Left kidney (tissue), 2 donors: Measurements from ENCODE around the gene CASKIN1. TPM values are rescaled to one million over a fixed set of nuclear protein-coding genes. Genes with fewer than 3 reads are reported as not detected.

Source experiments
- DNase-seq: peaks from one replicate; pipeline ENCODE4 v3.0.0-alpha.2; 2013
- polyA plus RNA-seq: library from polyadenylated mRNA; unstranded; fragments of 120-200 nt; gene quantifications from one replicate; pipeline ENCODE4 v1.2.1, GENCODE V29; 2013; ENCODE audit not compliant: insufficient read length

Gene CASKIN1
- polyA plus RNA-seq, 1 donor, result 1.5 TPM

GRCh38 chr16:2190659-2191445, 5.6 kb downstream of the CASKIN1 start:
- DNase-seq, result no peak

- no peak for DNase-seq
Measured at GRCh38 chr16:2190002-2190658, 6.3 kb downstream of the CASKIN1 start.

- DNase-seq, result no peak
Measured at GRCh38 chr16:2189252-2189893, 7.0 kb downstream of the CASKIN1 start.

- DNase-seq, result no peak
Measured at GRCh38 chr16:2188395-2188794, 8.0 kb downstream of the CASKIN1 start.

- DNase-seq, result no peak
Measured at GRCh38 chr16:2187212-2187611, 9.2 kb downstream of the CASKIN1 start.

- DNase-seq, result no peak
Measured at GRCh38 chr16:2186505-2186904, 9.9 kb downstream of the CASKIN1 start.

- DNase-seq, result no peak
Measured at GRCh38 chr16:2186064-2186463, 10.3 kb downstream of the CASKIN1 start.

GRCh38 chr16:2184962-2185361, 11.4 kb downstream of the CASKIN1 start:
- DNase-seq, result no peak

GRCh38 chr16:2184346-2184745, 12.1 kb downstream of the CASKIN1 start:
- no peak for DNase-seq

- no peak for DNase-seq
Measured at GRCh38 chr16:2183671-2184070, 12.7 kb downstream of the CASKIN1 start.

GRCh38 chr16:2181952-2182351, 14.5 kb downstream of the CASKIN1 start:
- DNase-seq, result no peak

- no peak for DNase-seq
Measured at GRCh38 chr16:2180962-2181923, 15.2 kb downstream of the CASKIN1 start.

GRCh38 chr16:2180461-2180860, 15.9 kb downstream of the CASKIN1 start:
- DNase-seq, result no peak

GRCh38 chr16:2179576-2179975, 16.8 kb downstream of the CASKIN1 start:
- no peak for DNase-seq

GRCh38 chr16:2179107-2179501, 17.3 kb downstream of the CASKIN1 start:
- DNase-seq, result no peak

- DNase-seq, result no peak
Measured at GRCh38 chr16:2178321-2179106, 17.9 kb downstream of the CASKIN1 start.

- no peak for DNase-seq
Measured at GRCh38 chr16:2177561-2177960, 18.8 kb downstream of the CASKIN1 start.

GRCh38 chr16:2177101-2177500, 19.3 kb downstream of the CASKIN1 start:
- DNase-seq, result no peak

- DNase-seq, result no peak
Measured at GRCh38 chr16:2176047-2176446, 20.4 kb downstream of the CASKIN1 start.

- DNase-seq, result no peak
Measured at GRCh38 chr16:2175454-2175853, 21.0 kb downstream of the CASKIN1 start.
